DMS 273 (cell line): Measurements from ENCODE around the gene TXNDC15.
"Not testable (repeated sequence)": the region's sequence is repeated elsewhere in the genome, so short reads cannot be mapped to it uniquely, and the experiment has no call there.

ENCODE experiments used
- DNase-seq: peaks from one replicate; lab custom pipeline; 2025; ENCODE audit not compliant: unreplicated experiment; lab: John Stamatoyannopoulos, UW

TXNDC15 gene, protein sequence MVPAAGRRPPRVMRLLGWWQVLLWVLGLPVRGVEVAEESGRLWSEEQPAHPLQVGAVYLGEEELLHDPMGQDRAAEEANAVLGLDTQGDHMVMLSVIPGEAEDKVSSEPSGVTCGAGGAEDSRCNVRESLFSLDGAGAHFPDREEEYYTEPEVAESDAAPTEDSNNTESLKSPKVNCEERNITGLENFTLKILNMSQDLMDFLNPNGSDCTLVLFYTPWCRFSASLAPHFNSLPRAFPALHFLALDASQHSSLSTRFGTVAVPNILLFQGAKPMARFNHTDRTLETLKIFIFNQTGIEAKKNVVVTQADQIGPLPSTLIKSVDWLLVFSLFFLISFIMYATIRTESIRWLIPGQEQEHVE

DNA sequence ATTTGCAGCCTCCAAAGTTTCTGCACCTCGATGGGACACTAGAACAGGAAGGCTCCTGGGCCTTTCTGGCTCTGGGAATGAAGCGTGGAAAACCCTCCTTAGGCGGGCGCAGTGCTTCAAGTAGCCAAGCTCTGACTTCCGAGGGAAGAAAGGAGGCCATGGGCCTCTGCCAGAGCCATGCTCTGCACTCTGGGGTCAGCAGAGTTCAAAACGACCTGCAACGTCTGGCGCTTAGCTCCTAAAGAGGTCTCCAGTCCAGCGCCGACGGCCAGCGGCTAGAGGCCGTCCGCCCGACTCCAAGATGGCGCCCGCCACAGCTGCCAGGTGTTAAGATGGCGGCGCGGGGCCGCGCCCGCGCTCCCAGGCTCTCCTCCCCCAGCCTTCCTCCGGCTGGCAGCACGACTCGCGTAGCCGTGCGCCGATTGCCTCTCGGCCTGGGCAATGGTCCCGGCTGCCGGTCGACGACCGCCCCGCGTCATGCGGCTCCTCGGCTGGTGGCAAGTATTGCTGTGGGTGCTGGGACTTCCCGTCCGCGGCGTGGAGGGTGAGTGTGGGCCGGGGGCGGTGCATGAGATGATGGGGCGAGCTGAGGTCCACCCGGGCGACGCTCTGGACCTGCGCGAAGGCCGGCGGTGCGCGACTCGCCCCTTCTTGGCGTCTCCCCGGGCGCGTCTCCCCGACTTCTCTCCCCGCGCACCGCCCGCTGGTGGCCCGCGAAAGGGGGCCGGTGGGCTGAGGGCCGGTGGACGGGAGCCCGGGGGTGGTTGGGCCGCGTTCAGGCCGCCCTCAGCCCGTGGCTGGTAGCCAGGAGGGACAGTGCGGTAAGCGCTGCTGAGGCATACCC, at the start of gene TXNDC15:
TXNDC15 (plus strand) TSS at position 385 of the 844 bp plus-strand sequence; CDS start at position 442, 57 bp downstream.
- peak; percentile 93 for DNase-seq

DNA sequence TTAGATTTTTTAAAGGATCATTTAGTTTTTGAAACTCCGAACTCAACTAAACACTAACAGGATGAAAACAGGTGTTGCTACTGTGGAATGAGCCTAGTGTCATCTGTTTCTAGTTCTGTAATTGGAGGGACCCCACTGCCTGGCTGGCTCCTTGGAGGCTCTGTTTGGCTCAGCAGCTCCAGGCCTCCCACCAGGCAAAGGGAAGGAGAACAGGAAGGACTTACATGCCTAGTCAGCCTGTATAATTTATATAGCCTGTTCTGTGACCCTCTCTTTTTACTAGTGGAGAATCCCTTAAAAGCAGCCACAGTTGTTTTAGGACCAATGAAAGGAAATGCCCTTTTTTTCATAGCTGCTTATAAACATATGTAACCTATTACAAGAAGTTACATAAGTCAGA, 49.5 kb upstream of the TXNDC15 start:
- no peak for DNase-seq

DNA sequence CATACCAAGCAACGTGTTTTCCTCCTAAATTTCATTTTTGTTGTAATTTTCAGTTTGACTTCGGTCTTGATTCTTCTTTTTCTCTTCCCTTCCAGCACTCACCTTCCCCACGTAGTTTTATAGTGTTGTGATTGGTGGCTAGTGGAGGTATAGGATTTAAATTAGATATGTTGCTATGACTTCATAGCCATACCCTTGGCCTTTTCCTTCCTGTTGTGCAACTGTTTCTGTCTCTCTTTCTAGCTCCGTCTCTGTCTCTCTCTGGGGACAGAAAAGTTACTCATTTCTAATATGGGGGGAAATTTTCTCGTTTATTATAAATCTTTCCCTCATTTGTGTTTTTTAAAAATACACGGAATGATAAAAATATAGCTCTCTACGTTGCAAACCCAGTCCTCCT, 49.0 kb upstream of the TXNDC15 start:
- no peak for DNase-seq

DNA sequence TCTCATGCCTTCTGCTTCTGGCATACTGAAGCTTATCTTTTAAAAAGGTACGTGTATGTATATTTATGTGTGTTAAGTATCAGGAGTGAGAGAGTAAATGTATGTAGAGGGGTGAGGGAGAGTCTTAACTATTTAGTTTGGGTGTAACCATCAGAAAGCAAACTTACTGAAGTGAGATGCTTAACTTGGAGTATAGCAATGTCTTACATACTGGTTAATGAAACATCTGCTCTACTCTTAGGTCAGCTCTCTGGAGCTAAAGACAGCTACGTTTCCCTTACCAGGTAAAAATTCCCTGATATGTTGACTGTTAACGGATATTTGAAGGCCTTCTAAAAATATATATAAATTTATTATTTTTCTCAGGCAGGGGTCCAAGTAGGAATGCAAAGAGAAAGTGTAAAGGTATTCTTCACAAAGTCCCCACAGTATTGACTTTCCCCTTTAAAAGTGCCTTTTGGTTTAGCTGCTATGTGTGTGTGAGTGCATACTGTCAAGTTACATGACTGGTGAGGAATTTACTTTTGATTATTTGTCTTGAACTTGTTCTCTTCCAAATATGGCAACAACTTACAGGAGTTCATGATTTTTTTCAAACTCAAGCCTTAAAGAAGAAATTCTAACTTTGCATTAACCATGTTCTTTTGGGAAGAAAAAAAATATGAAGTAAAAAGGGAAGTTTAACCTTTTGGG, 40.7 kb upstream of the TXNDC15 start:
- DNase-seq: no peak

DNA sequence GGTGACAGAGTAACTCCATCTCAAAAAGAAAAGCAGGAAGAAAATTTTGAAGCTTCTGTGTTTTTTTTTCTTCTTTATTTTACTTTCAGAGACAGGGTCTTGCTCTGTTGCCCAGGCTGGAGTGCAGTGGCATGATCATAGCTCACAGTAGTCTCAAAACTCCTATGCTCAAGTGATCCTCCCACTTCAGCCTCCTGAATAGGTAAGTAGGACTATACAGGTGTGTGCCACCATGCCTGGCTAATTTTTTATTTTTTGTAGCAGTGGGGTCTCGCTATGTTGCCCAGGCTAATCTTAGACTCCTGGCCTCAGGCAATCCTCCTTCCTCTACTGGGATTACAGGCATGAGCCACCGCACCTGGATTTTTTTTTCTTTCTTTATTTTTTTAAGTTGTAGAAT, 38.5 kb upstream of the TXNDC15 start:
- DNase-seq: no peak

DNA sequence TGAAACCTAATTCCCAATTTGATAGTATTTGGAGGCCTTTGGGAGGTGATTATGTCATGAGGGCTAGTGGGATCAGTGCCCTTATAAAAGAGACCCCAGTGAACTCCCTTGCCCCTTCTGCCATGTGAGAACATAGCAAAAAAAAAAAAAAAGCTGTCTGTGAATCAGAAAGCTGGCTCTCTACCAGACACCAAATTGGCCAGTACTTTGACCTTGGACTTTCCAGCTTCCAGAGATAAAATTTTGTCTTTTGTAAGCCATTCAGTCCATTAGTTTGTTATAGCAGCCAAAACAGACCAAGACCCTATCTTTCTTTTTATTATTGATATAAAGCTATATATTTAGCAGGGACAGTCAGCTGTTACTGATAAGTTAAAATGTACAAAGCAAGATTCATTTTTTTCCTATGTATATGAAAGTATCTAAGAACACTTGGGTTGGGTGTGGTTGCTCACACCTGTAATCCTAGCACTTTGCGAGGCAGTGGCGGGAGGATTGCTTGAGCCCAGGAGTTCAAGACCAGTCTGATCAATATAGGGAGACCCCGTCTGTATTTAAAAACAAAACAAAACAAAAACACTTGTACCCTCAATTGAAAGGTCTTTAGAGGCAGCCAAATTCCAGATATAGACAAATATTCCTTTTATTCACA, 36.5 kb upstream of the TXNDC15 start:
- no peak for DNase-seq

DNA sequence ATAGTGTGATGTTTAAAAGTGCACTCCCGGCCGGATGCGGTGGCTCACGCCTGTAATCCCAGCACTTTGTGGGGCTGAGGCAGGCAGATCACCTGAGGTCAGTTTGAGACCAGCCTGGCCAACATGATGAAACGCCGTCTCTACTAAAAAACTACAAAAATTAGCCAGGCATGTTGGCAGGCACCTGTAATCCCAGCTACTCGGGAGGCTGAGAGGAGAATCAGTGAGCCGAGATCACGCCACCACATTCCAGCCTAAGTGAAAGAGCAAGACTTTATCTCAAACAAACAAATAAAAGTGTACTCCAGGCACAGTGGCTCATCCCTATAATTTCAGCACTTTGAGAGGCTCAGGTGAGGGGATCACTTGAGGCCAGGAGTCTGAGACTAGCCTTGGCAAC, 35.8 kb upstream of the TXNDC15 start:
- not testable (repeated sequence) for DNase-seq

DNA sequence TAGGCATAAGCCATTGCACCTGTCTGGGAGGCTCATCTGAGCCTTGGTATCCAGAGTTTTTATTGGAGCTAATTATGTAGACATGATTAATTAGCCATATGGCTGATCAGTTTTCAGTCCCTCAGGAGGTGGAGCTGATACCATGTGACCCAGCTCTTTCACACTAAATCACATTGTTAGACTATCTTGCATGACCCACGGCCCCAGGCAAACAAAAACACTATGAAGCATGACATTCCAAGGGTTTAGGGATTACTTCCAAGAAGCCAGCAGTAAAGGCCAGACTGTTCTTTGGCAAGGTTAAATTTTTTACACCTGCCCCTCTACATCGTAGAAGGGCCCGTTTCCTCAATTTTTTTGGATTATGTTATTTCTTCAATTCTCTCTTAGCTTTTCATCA, 33.4 kb upstream of the TXNDC15 start:
- no peak for DNase-seq

DNA sequence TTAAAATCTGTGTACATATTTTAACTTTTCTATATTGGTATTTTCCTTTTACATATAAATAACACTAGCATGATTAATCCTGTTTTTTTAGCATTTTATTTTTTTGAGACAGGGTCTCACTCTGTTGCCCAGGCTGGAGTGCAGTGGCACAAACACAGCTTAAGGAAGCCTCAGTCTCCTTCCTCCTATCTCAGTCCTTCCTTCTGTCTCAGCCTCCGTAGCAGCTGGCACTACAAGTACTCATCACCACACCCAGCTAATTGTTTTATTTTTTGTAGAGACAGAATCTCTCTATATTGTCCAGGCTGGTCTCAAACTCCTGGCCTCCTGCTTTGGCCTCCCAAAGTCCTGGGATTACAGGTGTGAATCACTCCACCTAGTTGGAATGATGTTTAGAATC, 29.9 kb upstream of the TXNDC15 start:
- DNase-seq: no peak

DNA sequence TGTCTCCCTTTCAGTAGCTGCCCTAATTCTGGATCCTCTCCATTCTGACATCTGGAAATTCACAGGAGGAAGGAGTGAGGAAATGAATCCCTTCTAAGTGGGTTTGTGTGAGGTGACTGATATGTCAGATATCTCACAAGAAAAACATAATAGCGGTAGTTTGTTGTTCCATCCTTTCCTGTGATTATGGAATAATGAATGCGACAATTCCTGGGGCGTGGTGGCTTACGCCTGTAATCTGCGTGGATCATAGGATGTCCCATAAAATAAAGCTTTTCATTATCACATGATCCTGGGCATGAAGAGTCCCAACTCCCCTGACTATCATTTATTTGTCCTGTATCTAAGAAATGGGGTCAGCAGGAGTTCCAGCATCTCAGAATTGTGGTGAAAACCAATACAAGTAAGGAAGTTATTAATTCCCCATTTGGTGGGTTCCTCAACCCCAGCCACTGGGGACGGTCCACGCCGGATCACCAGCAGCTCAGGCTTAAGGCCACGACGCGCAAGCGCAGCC, 28.8 kb upstream of the TXNDC15 start:
- DNase-seq: peak; percentile 56

DNA sequence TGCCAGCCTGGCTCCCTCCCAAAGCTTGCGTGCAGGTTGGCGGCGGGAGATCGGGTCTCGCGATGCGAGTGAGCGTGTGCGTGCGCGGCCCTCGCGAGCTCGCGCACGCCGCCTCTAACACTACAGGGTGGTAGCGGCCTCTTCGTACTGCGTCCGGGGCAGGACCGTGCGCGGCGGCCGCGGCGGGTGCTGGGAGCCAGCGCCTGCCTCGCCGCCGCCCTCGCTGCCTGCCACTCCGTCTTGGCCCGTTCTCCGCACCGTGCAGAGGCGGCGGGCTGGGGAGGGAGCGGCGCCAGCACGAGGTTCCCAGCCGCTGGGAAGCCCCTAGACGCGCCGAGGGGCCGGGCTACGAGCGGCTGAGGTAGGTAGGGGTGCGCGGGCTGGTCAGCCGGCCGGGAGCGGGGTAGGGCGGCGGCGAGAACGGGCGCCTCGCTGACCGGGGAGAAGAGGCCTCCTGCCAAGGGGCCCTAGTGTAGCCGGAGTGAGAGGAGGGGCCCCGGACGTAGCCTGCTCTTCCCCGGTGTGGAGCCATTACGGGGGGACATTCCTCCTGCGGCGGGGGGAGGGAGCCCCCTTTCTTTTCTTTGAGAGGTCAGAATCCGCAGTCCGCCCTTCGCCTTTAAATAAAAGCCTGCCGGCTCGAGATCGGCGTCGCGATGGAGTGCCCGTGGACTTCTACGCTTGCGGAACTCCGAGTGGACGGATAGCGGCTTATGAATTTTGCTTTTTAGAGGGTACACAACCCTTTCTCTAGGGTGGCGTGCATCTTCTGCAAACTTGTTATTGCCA, 28.1 kb upstream of the TXNDC15 start, which contains the start of gene C5orf24:
C5orf24 (plus strand) TSS at position 117 of the 789 bp plus-strand sequence. CDS start 8,933 bp downstream, outside the sequence.
- DNase-seq: peak; percentile 99

DNA sequence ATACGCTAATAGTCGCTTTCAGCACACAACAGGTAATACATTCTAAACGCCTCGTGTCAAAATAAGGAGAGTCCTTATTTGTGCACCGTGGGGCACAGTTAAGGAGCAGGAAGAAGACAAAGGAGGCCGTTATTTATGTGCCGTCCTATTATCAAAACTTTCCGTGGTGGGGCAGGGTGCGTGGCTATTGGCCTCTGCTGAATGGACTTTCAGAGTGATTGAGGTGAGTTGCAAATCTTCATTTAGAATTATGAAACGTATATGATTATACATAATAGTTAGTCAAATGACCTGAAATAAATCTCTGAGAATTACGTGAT, 27.6 kb upstream of the TXNDC15 start:
- DNase-seq: peak; percentile 69

DNA sequence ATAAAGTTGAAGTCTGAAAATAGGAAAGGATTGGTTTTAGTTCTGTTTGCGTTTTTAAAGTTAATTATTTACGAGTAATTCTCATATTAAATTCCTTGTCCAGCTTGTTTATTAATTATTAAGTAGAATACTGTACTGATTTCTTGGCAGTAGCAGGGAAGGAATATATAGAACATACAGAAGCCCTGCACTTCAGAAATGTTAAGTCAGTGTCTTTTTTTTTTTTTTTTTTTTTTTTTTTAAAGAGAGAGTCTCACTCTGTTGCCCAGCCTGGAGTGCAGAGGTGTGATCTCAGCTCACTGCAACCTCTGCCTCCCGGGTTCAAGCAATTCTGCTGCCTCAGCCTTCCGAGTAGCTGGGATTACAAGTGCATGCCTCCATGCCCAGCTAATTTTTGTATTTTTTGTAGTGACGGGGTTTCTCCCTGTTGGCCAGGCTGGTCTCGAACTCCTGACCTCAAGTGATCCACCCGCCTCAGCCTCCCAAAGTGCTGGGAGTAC, 24.7 kb upstream of the TXNDC15 start:
- not testable (repeated sequence) for DNase-seq

DNA sequence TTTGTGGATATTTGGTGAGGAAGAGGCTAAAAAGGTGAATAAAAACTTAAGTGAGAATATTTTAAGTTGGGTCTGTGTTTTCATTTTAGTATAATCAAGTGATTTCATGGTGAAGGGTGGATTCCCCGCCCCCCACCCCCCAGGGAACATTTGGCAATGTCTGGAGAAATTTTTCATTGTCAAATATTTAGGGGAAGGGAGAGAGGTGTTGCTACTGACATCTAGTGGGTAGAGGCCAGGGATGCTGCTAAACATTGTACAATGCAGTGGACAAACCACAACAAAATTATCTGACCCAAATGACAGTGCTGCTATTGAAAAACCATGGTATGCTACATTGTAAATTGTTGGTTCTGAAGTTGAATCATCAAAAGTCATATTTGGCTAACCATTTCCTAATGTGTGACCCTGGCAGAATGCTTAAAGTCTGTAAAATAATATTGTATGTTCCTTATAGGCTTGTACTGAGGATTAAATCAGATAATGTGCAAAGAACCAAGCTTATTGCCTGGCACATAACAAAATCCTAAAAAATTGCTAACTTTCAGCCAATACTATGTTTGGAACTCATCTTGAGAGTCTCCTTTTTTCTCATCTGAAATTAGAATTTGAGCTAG, 22.8 kb upstream of the TXNDC15 start:
- peak; percentile 54 for DNase-seq

DNA sequence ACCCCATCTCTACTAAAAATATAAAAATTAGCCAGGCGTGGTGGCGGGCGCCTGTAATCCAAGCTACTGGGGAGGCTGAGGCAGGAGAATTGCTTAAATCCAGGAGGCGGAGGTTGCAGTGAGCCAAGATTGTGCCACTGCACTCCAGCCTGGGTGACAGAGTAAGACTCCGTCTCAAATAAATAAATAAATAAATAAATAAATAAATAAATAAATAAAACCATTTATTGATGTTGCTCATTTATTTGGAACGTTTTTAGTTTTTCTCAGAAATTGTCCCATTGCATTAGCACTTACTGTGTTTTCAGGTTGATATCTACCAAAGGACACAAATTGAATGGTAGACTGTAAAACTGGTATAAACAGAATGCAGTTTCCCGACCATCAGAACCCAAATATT, 17.7 kb upstream of the TXNDC15 start:
- DNase-seq: not testable (repeated sequence)

DNA sequence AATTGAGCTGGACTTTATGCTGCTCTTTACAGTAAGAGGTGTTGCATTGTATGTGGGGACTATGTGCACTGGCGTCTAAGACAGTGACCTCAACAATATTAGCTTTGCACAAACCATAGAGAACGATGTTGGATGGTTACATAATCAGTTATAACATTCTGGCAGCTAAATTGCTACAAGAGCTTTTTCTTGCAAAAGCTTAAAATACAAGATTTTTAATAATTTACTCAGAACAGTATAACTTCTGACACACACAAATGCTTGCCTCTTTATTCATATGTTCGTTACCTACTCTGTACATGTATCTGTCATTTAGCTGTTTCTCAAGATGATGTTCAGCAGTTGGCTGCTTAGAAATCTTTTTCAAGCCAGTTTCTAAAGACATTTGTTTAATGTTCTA, 16.8 kb upstream of the TXNDC15 start:
- DNase-seq: no peak

DNA sequence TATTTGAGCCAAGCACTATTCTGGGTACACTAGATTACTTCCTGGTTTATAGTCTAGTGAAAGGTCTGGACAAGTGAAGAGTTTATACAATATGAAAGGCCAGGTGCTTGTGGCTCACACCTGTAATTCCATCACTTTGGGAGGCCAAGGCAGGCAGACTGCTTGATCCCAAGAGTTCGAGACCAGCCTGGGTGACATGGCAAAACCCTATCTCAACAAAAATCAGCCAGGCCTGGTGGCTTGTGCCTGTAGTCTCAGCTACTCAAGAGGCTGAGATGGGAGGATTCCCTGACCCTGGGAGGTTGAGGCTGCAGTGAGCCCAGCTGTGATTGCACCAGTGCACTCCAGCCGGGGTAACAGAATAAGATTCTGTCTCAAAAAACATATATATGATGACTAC, 9.5 kb upstream of the TXNDC15 start:
- no peak for DNase-seq

DNA sequence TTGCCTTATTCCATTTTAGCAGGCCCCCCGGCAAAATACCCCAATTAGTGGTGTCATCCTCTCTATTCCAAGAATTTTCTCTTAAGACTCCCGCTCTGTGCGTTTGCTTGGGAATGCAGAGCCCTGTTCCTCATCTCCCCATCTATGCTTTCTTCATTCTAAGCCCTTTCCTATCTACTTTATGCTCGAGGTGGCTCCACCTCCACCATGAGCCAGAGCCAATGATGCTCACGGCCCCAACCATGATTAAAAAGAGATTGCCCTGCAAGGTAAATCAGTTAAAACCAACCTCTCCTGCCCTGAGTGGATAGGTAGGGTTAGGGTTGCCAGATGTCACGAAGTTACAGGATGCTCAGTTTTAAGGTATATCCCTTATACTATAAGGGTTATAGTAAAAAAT, 677 bp upstream of the TXNDC15 start:
- peak; percentile 45 for DNase-seq

DNA sequence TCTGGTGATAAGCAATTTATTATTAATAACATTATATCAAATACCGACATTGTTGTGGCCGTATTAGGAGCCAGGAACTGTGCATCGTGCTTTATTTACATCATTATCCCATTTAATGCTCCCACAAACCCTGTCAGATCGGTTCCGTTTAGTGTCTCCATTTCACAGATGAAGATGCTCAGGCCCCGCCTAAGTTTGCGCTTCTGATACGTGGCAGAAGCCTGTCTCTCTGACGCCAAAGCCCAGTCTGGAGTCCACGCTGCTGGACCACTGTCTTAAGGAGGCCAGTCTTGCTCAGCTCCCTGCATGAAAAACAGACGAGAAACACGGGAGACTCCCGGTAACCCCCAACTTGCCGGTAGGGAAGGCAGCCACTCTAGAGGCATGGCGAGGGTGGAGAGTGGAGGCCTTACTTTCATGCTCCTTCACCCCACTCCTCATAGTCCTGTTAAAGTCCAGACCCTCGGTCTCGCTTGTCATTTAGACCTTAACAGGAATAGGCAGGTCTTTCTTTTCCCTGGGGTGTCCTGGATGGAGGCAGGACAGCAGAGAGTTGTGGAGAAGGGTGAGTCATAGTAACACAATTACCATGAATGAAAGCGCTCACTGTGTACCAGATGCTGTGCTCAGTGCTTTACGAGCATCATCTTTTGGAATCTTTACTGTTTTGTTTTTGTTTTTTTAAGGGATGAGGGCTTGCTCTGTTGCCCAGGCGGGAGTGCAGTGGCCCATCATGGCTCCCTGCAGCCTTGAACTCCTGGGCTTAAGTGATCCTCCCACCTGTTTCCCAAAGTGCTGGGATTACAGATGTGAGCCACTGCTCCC, 872 bp downstream of the TXNDC15 start:
- DNase-seq: peak; percentile 81
